ENCODE data around the gene PLA2G4F.

Gene PLA2G4F

DNA sequence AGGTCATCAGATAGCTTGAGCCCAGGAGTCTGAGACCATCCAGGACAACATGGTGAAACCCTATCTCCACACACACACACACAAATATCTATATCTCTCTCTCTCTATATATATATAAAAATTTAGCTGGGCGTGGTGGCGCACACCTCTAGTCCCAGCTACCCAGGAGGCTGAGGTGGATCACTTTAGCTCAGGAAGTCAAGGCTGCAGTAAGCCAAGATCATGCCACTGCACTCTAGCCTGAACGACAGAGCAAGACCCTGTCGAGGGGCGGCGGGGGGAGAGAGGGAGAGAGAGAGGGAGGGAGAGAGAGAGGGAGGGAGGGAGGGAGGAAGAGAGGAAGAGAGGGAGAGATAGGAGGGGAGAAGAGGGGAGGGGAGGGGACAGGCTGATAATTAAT lies 28.0 kb downstream of the PLA2G4F start:
- POLR2A ChIA-PET: no interaction called here
- CTCF ChIA-PET: interaction anchor here (1.1 kb wide), 1 partner anchor 9 kb away, joined by 3 read pairs; no protein-coding TSS in a partner anchor
- TF ChIP-seq ELF4 (IDR thresholded peaks at IDR 0.05) (no peak), SP1 (IDR thresholded peaks at IDR 0.05) (no peak), TARDBP (IDR thresholded peaks at IDR 0.05) (no peak), LEF1 (IDR thresholded peaks at IDR 0.05; ENCODE audit: borderline replicate concordance) (no peak), FOXK2 (IDR thresholded peaks at IDR 0.05) (no peak)
- TF ChIP-seq, protein P1, sequence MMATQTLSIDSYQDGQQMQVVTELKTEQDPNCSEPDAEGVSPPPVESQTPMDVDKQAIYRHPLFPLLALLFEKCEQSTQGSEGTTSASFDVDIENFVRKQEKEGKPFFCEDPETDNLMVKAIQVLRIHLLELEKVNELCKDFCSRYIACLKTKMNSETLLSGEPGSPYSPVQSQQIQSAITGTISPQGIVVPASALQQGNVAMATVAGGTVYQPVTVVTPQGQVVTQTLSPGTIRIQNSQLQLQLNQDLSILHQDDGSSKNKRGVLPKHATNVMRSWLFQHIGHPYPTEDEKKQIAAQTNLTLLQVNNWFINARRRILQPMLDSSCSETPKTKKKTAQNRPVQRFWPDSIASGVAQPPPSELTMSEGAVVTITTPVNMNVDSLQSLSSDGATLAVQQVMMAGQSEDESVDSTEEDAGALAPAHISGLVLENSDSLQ (IDR thresholded peaks at IDR 0.05): no peak

DNA sequence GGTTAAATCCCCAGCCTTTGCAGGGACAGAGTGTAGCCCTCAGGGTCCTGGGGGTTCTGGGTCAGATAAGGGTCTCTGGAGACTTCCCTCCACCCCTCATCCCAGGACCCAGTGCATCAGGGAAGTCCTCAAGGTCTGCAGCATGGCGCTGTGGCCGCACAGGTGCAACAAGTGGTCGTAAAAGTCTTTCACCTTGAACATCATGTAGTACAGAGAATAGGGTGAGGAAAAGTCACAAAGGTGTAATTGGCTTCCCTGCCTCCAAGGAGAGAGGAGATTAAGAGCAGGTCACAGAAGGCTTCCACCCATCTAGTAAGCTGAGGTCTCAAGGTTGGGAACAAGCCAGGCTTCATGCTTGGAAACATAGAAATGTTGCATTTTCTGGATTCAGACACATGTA lies 32.9 kb downstream of the PLA2G4F start:
- TF ChIP-seq FOXA1 (IDR thresholded peaks at IDR 0.05): no peak
- TF ChIP-seq ELF4 (IDR thresholded peaks at IDR 0.05): no peak
- no peak for TF ChIP-seq CTBP1 (IDR thresholded peaks at IDR 0.05; ENCODE audit: borderline replicate concordance)
- TF ChIP-seq FOXK2 (IDR thresholded peaks at IDR 0.05): no peak
- TF ChIP-seq ARNT (IDR thresholded peaks at IDR 0.05): no peak
- no peak for TF ChIP-seq ZNF384 (IDR thresholded peaks at IDR 0.05)
- CTCF ChIA-PET: no interaction called here
- POLR2A ChIA-PET: no interaction called here
- DNase-seq (ENCODE audit: extremely low spot score): no peak

More for the DNA sequence above, 28.0 kb downstream of the PLA2G4F start:
- no peak for DNase-seq (ENCODE audit: extremely low spot score)

DNA sequence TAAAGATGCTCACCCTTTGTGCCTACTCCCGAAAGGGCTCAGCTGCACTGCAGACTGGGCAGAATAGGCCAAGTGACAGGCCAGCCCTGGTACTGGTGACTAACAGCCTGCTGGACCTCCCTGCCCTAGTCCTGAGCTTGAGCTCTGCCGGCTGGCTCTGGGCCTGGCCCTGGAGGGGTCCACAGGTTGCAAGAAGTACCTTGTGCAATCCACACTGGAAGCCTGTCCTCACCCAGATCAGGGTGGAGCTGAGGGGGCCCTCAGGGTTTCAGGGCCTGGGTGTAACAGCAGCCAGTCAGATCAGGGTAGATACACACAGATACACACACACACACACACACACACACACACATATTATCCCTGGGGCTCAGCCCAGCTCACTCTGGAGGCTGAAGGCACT lies 34.8 kb downstream of the PLA2G4F start:
- no peak for TF ChIP-seq TARDBP (IDR thresholded peaks at IDR 0.05)
- TF ChIP-seq CTBP1 (IDR thresholded peaks at IDR 0.05; ENCODE audit: borderline replicate concordance): no peak
- no peak for TF ChIP-seq NFRKB (IDR thresholded peaks at IDR 0.05)
- TF ChIP-seq, protein P1 (IDR thresholded peaks at IDR 0.05): no peak
- TF ChIP-seq L3MBTL2 (conservative IDR thresholded peaks at IDR 0.05): no peak
- TF ChIP-seq SP1 (IDR thresholded peaks at IDR 0.05): no peak
- TF ChIP-seq FOXA1 (IDR thresholded peaks at IDR 0.05): no peak
- no peak for TF ChIP-seq ELF4 (IDR thresholded peaks at IDR 0.05)
- no peak for TF ChIP-seq SUZ12 (IDR thresholded peaks at IDR 0.05)
- TF ChIP-seq ARNT (IDR thresholded peaks at IDR 0.05): no peak
- no peak for TF ChIP-seq BHLHE40 (IDR thresholded peaks at IDR 0.05; ENCODE audit: borderline replicate concordance)
- no peak for TF ChIP-seq ZNF384 (IDR thresholded peaks at IDR 0.05)
- no peak for TF ChIP-seq FOXK2 (IDR thresholded peaks at IDR 0.05)
- no peak for TF ChIP-seq HDGF (IDR thresholded peaks at IDR 0.05; ENCODE audit: borderline replicate concordance)
- no peak for TF ChIP-seq LEF1 (IDR thresholded peaks at IDR 0.05; ENCODE audit: borderline replicate concordance)
- TF ChIP-seq FOXM1 (IDR thresholded peaks at IDR 0.05; ENCODE audit: borderline replicate concordance): no peak
- no peak for DNase-seq (ENCODE audit: extremely low spot score)
- ChIA-PET POLR2A (interaction anchor here (0.9 kb wide), 1 partner anchor 149 kb away, joined by 3 read pairs; the partner anchor contains the start of gene EHD4), CTCF (no interaction called here)

DNA sequence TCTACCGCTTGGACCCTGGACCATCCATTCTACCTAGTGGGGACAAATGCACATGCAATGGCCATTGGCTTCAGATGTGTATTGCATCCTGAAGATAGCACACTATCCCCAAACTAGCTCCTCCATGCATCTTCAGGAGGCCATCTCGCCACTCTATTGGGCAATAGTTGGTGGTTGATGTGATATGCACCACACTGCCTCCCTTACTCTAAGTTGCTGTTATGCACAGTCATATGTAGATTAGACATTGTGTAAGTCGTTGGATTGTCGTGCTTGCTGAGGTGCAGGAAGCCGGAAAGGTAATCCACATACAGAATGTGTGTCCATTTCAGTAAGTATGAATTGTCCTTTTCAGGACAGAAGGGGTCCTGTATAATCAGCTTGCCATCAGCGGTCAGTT lies 35.4 kb downstream of the PLA2G4F start:
- POLR2A ChIA-PET: interaction anchor here (0.9 kb wide), 1 partner anchor 149 kb away, joined by 3 read pairs; the partner anchor contains the start of gene EHD4
- CTCF ChIA-PET: interaction anchor here (0.8 kb wide), 1 partner anchor 10 kb away, joined by 3 read pairs; no protein-coding TSS in a partner anchor

DNA sequence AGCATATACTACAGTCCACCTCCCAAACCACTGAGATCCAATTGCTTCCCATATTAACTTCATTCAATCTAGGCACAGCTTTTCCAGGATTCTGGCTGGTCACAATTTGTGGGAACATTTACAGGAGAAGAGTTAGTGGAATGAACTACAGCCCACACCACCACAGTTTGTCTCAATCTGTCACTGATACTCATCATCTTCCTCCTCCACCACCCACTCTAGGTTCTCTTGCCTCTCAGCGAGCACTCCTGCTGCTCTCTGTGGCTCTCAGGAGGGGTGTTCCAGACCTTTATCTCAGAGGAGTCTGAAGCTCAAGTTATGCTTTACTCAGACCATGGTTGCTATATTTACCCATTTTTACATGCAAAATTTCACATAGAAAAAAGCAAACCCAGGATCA lies 36.2 kb downstream of the PLA2G4F start:
- ChIA-PET POLR2A (no interaction called here), CTCF (interaction anchor here (0.8 kb wide), 1 partner anchor 10 kb away, joined by 3 read pairs; no protein-coding TSS in a partner anchor)
- no peak for DNase-seq (ENCODE audit: extremely low spot score)
- TF ChIP-seq NFRKB (IDR thresholded peaks at IDR 0.05): no peak
- TF ChIP-seq, protein P1 (IDR thresholded peaks at IDR 0.05): no peak
- no peak for TF ChIP-seq SUZ12 (IDR thresholded peaks at IDR 0.05)
- TF ChIP-seq ARNT (IDR thresholded peaks at IDR 0.05): no peak
- TF ChIP-seq ELF4 (IDR thresholded peaks at IDR 0.05): no peak
- no peak for TF ChIP-seq FOXM1 (IDR thresholded peaks at IDR 0.05; ENCODE audit: borderline replicate concordance)
- TF ChIP-seq FOXK2 (IDR thresholded peaks at IDR 0.05): no peak
- no peak for TF ChIP-seq CTBP1 (IDR thresholded peaks at IDR 0.05; ENCODE audit: borderline replicate concordance)
- no peak for TF ChIP-seq SP1 (IDR thresholded peaks at IDR 0.05)
- TF ChIP-seq L3MBTL2 (conservative IDR thresholded peaks at IDR 0.05): no peak
- no peak for TF ChIP-seq ZNF384 (IDR thresholded peaks at IDR 0.05)
- TF ChIP-seq TARDBP (IDR thresholded peaks at IDR 0.05): no peak
- TF ChIP-seq BHLHE40 (IDR thresholded peaks at IDR 0.05; ENCODE audit: borderline replicate concordance): no peak
- no peak for TF ChIP-seq FOXA1 (IDR thresholded peaks at IDR 0.05)
- no peak for TF ChIP-seq LEF1 (IDR thresholded peaks at IDR 0.05; ENCODE audit: borderline replicate concordance)
- TF ChIP-seq HDGF (IDR thresholded peaks at IDR 0.05; ENCODE audit: borderline replicate concordance): no peak

More for the DNA sequence above, 35.4 kb downstream of the PLA2G4F start:
- TF ChIP-seq, protein P1 (IDR thresholded peaks at IDR 0.05): no peak
- TF ChIP-seq FOXA1 (IDR thresholded peaks at IDR 0.05): no peak
- no peak for TF ChIP-seq SP1 (IDR thresholded peaks at IDR 0.05)
- no peak for TF ChIP-seq FOXK2 (IDR thresholded peaks at IDR 0.05)
- no peak for TF ChIP-seq FOXM1 (IDR thresholded peaks at IDR 0.05; ENCODE audit: borderline replicate concordance)
- no peak for TF ChIP-seq ARNT (IDR thresholded peaks at IDR 0.05)
- no peak for TF ChIP-seq HDGF (IDR thresholded peaks at IDR 0.05; ENCODE audit: borderline replicate concordance)
- no peak for TF ChIP-seq SUZ12 (IDR thresholded peaks at IDR 0.05)
- no peak for TF ChIP-seq LEF1 (IDR thresholded peaks at IDR 0.05; ENCODE audit: borderline replicate concordance)
- TF ChIP-seq CTBP1 (IDR thresholded peaks at IDR 0.05; ENCODE audit: borderline replicate concordance): no peak
- no peak for TF ChIP-seq BHLHE40 (IDR thresholded peaks at IDR 0.05; ENCODE audit: borderline replicate concordance)
- no peak for DNase-seq (ENCODE audit: extremely low spot score)

DNA sequence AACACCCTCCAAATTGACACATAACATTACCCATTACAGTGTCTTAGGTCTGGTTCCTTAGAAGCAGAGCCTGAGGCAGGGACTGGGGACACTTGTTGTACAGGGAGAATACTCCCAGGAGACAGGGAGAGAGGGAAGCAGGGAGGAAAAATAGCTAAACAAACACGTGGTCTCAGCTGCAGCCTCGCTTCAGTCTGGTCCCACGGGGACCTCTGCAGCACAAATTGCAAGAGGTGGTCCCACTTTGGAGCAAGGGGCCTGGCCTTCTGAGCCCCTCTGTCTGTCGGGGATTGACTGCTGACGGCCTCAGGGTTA lies 37.0 kb downstream of the PLA2G4F start:
- no peak for DNase-seq (ENCODE audit: extremely low spot score)
- CTCF ChIA-PET: interaction anchor here (1.2 kb wide), 1 partner anchor 18 kb away, joined by 3 read pairs; no protein-coding TSS in a partner anchor
- POLR2A ChIA-PET: interaction anchor here (0.8 to 0.9 kb wide), 2 partner anchors 20 to 147 kb away, joined by 3 read pairs; partner anchors contain the start of gene EHD4
- no peak for TF ChIP-seq SUZ12 (IDR thresholded peaks at IDR 0.05)
